GM18909 (cell line): ENCODE data around the gene LARP4.
"Not testable (repeated sequence)": the region's sequence is repeated elsewhere in the genome, so short reads cannot be mapped to it uniquely, and the experiment has no call there.

Experiments used
- ATAC-seq: cut with Tn5 transposase; IDR thresholded peaks from one replicate; pipeline ENCODE4 v1.9.1; 2021; ENCODE audit warnings: mild to moderate bottlenecking; ENCODE audit not compliant: unreplicated experiment, poor library complexity

Gene LARP4

GRCh38 chr12:50520416-50521207 lies 119.9 kb downstream of the LARP4 start:
- no peak for ATAC-seq

GRCh38 chr12:50521781-50522180 lies 121.1 kb downstream of the LARP4 start:
- ATAC-seq, result not testable (repeated sequence)

- no peak for ATAC-seq
These were observed 123.1 kb downstream of the LARP4 start for GRCh38 chr12:50523772-50524171.

- no peak for ATAC-seq
These were observed 123.9 kb downstream of the LARP4 start for GRCh38 chr12:50524621-50525020.

GRCh38 chr12:50525422-50525821 lies 124.7 kb downstream of the LARP4 start:
- no peak for ATAC-seq

- ATAC-seq, result no peak
These were observed 126.7 kb downstream of the LARP4 start for GRCh38 chr12:50527359-50527726.

GRCh38 chr12:50528800-50529199 lies 128.1 kb downstream of the LARP4 start:
- no peak for ATAC-seq

GRCh38 chr12:50529345-50529744 lies 128.7 kb downstream of the LARP4 start:
- no peak for ATAC-seq
